T-cell (primary cell): Measurements from ENCODE around the gene SMARCD2. TPM values are rescaled to one million over a fixed set of nuclear protein-coding genes. Genes with fewer than 3 reads are reported as not detected.

Experiments
- ATAC-seq, 4 experiments: fragments of 200-7000 bp in 3 of 4; fragments of 150-1000 bp in 1 of 4; cut with Tn5 transposase; replicated peaks in 1 of 4; 1 replicate in 3 of 4; 2 replicates in 1 of 4; pipeline ENCODE4 v1.10.0; 2021; ENCODE audit warnings: moderate library complexity in 3 of 4, mild to moderate bottlenecking in 2 of 4, moderate number of reproducible peaks in 1 of 4
- CTCF ChIA-PET, 2 donors: fragments of 300-600 bp; sonication (Branson Sonifier 250); formaldehyde crosslinking; loops; one replicate each; lab custom pipeline; 2022; ENCODE audit warnings: antibody characterized with exemption in 2 of 2; lab: Charles Lee
- POLR2A ChIA-PET, 2 donors: fragments of 300-600 bp; sonication (Branson Sonifier 250); formaldehyde crosslinking; loops; one replicate each; lab custom pipeline; 2022; ENCODE audit warnings: antibody characterized with exemption in 2 of 2; lab: Charles Lee
- DNase-seq, 35 experiments: peaks; one replicate each; pipeline versions ENCODE4 v3.0.0 to v3.0.0-alpha.2; 2013 to 2023
- H3K27ac ChIP-seq: one replicate; pipeline ENCODE4 v1.5.1; 2013; ENCODE audit warnings: low read length
- H3K27me3 ChIP-seq, 2 experiments: replicated peaks in 1 of 2; 1 replicate in 1 of 2; 2 replicates in 1 of 2; pipeline versions ENCODE4 v1.6.1 to v1.7.0; 2013; ENCODE audit warnings: low read length in 1 of 2, mixed read lengths in 1 of 2; ENCODE audit not compliant: control insufficient read depth in 2 of 2, insufficient read depth in 2 of 2; ENCODE audit errors: extremely low read depth in 1 of 2
- H3K36me3 ChIP-seq, 2 donors: 1 replicate in 1 of 2; 2 replicates in 1 of 2; pipeline versions ENCODE4 v1.6.1 to v1.7.0; 2013; ENCODE audit warnings: low read length in 1 of 2; ENCODE audit not compliant: control insufficient read depth in 2 of 2, insufficient read depth in 1 of 2; ENCODE audit errors: extremely low read depth in 1 of 2
- H3K4me1 ChIP-seq, 2 experiments: 1 replicate in 1 of 2; 2 replicates in 1 of 2; pipeline versions ENCODE4 v1.6.1 to v1.7.0; 2013; ENCODE audit warnings: low read length in 2 of 2, mixed read lengths in 1 of 2; ENCODE audit not compliant: insufficient read depth in 2 of 2, control insufficient read depth in 1 of 2; ENCODE audit errors: extremely low read depth in 1 of 2
- H3K4me3 ChIP-seq, 2 donors: 1 replicate in 1 of 2; 2 replicates in 1 of 2; pipeline versions ENCODE4 v1.5.1 to v1.7.0; 2013; ENCODE audit warnings: mild to moderate bottlenecking in 2 of 2, low read length in 1 of 2, moderate library complexity in 1 of 2; ENCODE audit not compliant: control insufficient read depth in 1 of 2; ENCODE audit errors: extremely low read depth in 1 of 2
- H3K9me3 ChIP-seq: 2 replicates; pipeline ENCODE4 v1.7.0; 2013
- H3K27ac Mint-ChIP-seq, 2 donors: one replicate each; pipeline ENCODE4 v1.8.0; 2020 to 2021; ENCODE audit warnings: mild to moderate bottlenecking in 2 of 2, mixed read lengths in 2 of 2
- H3K27me3 Mint-ChIP-seq, 2 donors: one replicate each; pipeline ENCODE4 v1.8.0; 2021 to 2022; ENCODE audit warnings: mixed read lengths in 2 of 2
- H3K36me3 Mint-ChIP-seq: one replicate; pipeline ENCODE4 v1.8.0; 2021; ENCODE audit warnings: mixed read lengths
- H3K4me1 Mint-ChIP-seq, 3 donors: one replicate each; pipeline ENCODE4 v1.8.0; 2020 to 2022; ENCODE audit warnings: mixed read lengths in 3 of 3, mild to moderate bottlenecking in 1 of 3
- H3K4me3 Mint-ChIP-seq, 3 donors: one replicate each; pipeline ENCODE4 v1.8.0; 2020 to 2022; ENCODE audit warnings: mild to moderate bottlenecking in 3 of 3, mixed read lengths in 3 of 3, moderate library complexity in 3 of 3
- H3K9me3 Mint-ChIP-seq, 3 donors: one replicate each; pipeline ENCODE4 v1.8.0; 2020 to 2022; ENCODE audit warnings: mixed read lengths in 3 of 3
- WGBS: methylation state at CpG from one replicate; pipeline ENCODE4 v1.1.5; 2013; ENCODE audit warnings: missing lambda C conversion rate; ENCODE audit not compliant: insufficient coverage; 5-methylcytosine and 5-hydroxymethylcytosine counted together
- total RNA-seq, 35 experiments: library from RNA in 6 of 35; stranded (reverse) in 6 of 35; fragments of 120-200 nt in 1 of 35; gene quantifications; one replicate each; pipeline versions ENCODE4 v1.2.1 to v1.2.4 and lab custom pipeline; 2013 to 2026

Gene SMARCD2
- total RNA-seq, 5 donors from 2014 or later (not counting 1 experiment from before 2014, with no cell fraction given), result 94.9 to 129 (median 121) TPM

GRCh38 chr17:63840591-63841349 is 1.7 kb downstream of the SMARCD2 start:
- Histone ChIP-seq H3K9me3 (no peaks in the 10 kb centered on the region), H3K27me3 (no peaks in the 10 kb centered on the region), H3K36me3 (peaks cover 0 to 25% of the 10 kb centered on the region in 2 donors), H3K4me3 (peak overlapping the region; percentile 93 to 94), H3K4me1 (peaks cover 30 to 64% of the 10 kb centered on the region in 2 experiments), H3K27ac (peak overlapping the region; percentile 55)
- peaks cover 40 to 56% (median 45%) of the 10 kb centered on the region in 3 donors for H3K4me1 Mint-ChIP-seq
- no peaks in the 10 kb centered on the region for H3K27me3 Mint-ChIP-seq
- H3K27ac Mint-ChIP-seq, result peak overlapping the region; percentile 92
- H3K36me3 Mint-ChIP-seq, result peaks cover 7% of the 10 kb centered on the region
- no peaks in the 10 kb centered on the region for H3K9me3 Mint-ChIP-seq
- H3K4me3 Mint-ChIP-seq, result peak overlapping the region; percentile 92 to 94 (median 94)
- DNase-seq, result no peak
- no peak for ATAC-seq
- POLR2A ChIA-PET, result interaction anchor here (0.6 kb wide), 2 partner anchors 22 to 64 kb away, joined by 3 read pairs; no protein-coding TSS in a partner anchor
- 63% methylated on average over 3 of the region's 4 CpGs for WGBS
- CTCF ChIA-PET, result interaction anchor here (0.7 to 1.0 kb wide), 4 partner anchors 8 to 243 kb away, joined by 3 to 4 read pairs (median 3); no protein-coding TSS in a partner anchor

GRCh38 chr17:63838631-63839171 is 3.8 kb downstream of the SMARCD2 start:
- no peaks in the 10 kb centered on the region for H3K9me3 Mint-ChIP-seq

GRCh38 chr17:63837962-63838600 is 4.4 kb downstream of the SMARCD2 start:
- Histone ChIP-seq H3K36me3 (peaks cover 4 to 52% of the 10 kb centered on the region in 2 donors), H3K4me1 (peaks cover 28 to 70% of the 10 kb centered on the region in 2 experiments), H3K27me3 (no peaks in the 10 kb centered on the region), H3K4me3 (no peak overlapping the region), H3K27ac (peak overlapping the region; percentile 49), H3K9me3 (no peaks in the 10 kb centered on the region)
- peak overlapping the region in 1 of 3 donors; percentile 92 for H3K4me3 Mint-ChIP-seq
- ATAC-seq (no peak), DNase-seq (no peak)
- peaks cover 26% of the 10 kb centered on the region for H3K36me3 Mint-ChIP-seq
- H3K27ac Mint-ChIP-seq, result peak overlapping the region; percentile 70 to 82
- ChIA-PET CTCF (no interaction called here), POLR2A (no interaction called here)
- H3K27me3 Mint-ChIP-seq, result no peaks in the 10 kb centered on the region
- H3K9me3 Mint-ChIP-seq, result no peaks in the 10 kb centered on the region
- WGBS, result 88% methylated on average over 3 of the region's 5 CpGs
- peaks cover 51 to 61% (median 52%) of the 10 kb centered on the region in 3 donors for H3K4me1 Mint-ChIP-seq

More at GRCh38 chr17:63838631-63839171, 3.8 kb downstream of the SMARCD2 start:
- Mint-ChIP-seq H3K27me3 (no peaks in the 10 kb centered on the region), H3K4me1 (peaks cover 54 to 62% (median 55%) of the 10 kb centered on the region in 3 donors), H3K4me3 (peak overlapping the region; percentile 47 to 92 (median 50)), H3K36me3 (peaks cover 21% of the 10 kb centered on the region), H3K27ac (peak overlapping the region; percentile 78 to 90)
- H3K4me1 ChIP-seq, result peaks cover 30 to 76% of the 10 kb centered on the region in 2 experiments
- no peaks in the 10 kb centered on the region for H3K9me3 ChIP-seq
- no peak for ATAC-seq
- DNase-seq, result no peak
- peak overlapping the region; percentile 18 to 29 for H3K4me3 ChIP-seq
- WGBS, result 73% methylated on average over 4 of the region's 7 CpGs
- H3K27me3 ChIP-seq, result no peaks in the 10 kb centered on the region
- ChIA-PET POLR2A (interaction anchor here (0.5 to 0.6 kb wide), 4 partner anchors 11 to 1662 kb away, joined by 3 to 8 read pairs (median 5); partner anchors contain the start of gene FTSJ3 (in 1 of the 2)), CTCF (interaction anchor here in 1 of 2 donors (0.6 kb wide), 1 partner anchor 123 kb away, joined by 3 read pairs; no protein-coding TSS in a partner anchor)
- H3K36me3 ChIP-seq, result peaks cover 4 to 46% of the 10 kb centered on the region in 2 donors
- peak overlapping the region; percentile 49 for H3K27ac ChIP-seq

- Histone ChIP-seq H3K4me1 (peaks cover 28 to 72% of the 10 kb centered on the region in 2 experiments), H3K4me3 (no peak overlapping the region), H3K36me3 (peaks cover 4 to 58% of the 10 kb centered on the region in 2 donors), H3K9me3 (no peaks in the 10 kb centered on the region), H3K27ac (no peak overlapping the region), H3K27me3 (no peaks in the 10 kb centered on the region)
- Mint-ChIP-seq H3K36me3 (peaks cover 26% of the 10 kb centered on the region), H3K4me3 (no peak overlapping the region), H3K4me1 (peaks cover 52 to 62% (median 52%) of the 10 kb centered on the region in 3 donors), H3K9me3 (no peaks in the 10 kb centered on the region), H3K27me3 (no peaks in the 10 kb centered on the region), H3K27ac (no peak overlapping the region)
- POLR2A ChIA-PET, result no interaction called here
- DNase-seq (no peak), ATAC-seq (no peak)
- 98% methylated on average over 9 of the region's 12 CpGs for WGBS
- CTCF ChIA-PET, result no interaction called here
Measured at GRCh38 chr17:63837480-63837879, 5.0 kb downstream of the SMARCD2 start.

GRCh38 chr17:63836811-63837210 is 5.7 kb downstream of the SMARCD2 start:
- peaks cover 32% of the 10 kb centered on the region for H3K36me3 Mint-ChIP-seq
- DNase-seq (no peak), ATAC-seq (no peak)
- 100% methylated on average over 7 of the region's 7 CpGs for WGBS
- H3K9me3 Mint-ChIP-seq, result no peaks in the 10 kb centered on the region
- peaks cover 8 to 65% of the 10 kb centered on the region in 2 donors for H3K36me3 ChIP-seq
- no peaks in the 10 kb centered on the region for H3K27me3 ChIP-seq
- ChIA-PET CTCF (no interaction called here), POLR2A (no interaction called here)
- no peaks in the 10 kb centered on the region for H3K9me3 ChIP-seq
- H3K27ac Mint-ChIP-seq, result peak overlapping the region; percentile 52
- no peaks in the 10 kb centered on the region for H3K27me3 Mint-ChIP-seq
- H3K4me1 ChIP-seq, result peaks cover 31 to 75% of the 10 kb centered on the region in 2 experiments
- H3K4me1 Mint-ChIP-seq, result peaks cover 57 to 68% (median 58%) of the 10 kb centered on the region in 3 donors
- no peak overlapping the region for H3K27ac ChIP-seq
- no peak overlapping the region for H3K4me3 ChIP-seq
- no peak overlapping the region for H3K4me3 Mint-ChIP-seq
